ENCODE data around the gene MYO1E.

GRCh38 chr15:59292442-59293151, 80.1 kb downstream of the MYO1E start:
- TF ChIP-seq EZH2 (IDR thresholded peaks at IDR 0.05; ENCODE audit: borderline replicate concordance, insufficient read depth, low read length, poor library complexity, severe bottlenecking) (no peak), CTCF (IDR thresholded peaks at IDR 0.05; ENCODE audit: poor library complexity, severe bottlenecking) (no peak)
